Measurements from ENCODE around the gene HSPB9. TPM values are rescaled to one million over a fixed set of nuclear protein-coding genes. Genes with fewer than 3 reads are reported as not detected.

Gene HSPB9
- total RNA-seq, 1 experiment from 2014 or later: not detected

GRCh38 chr17:42101513-42102292 lies 20.9 kb upstream of the HSPB9 start:
- ChIA-PET POLR2A (interaction anchor here (0.9 to 1.2 kb wide), 2 partner anchors 10 to 85 kb away, joined by 3 to 6 read pairs; partner anchors contain the start of gene DNAJC7), CTCF (interaction anchor here (0.6 to 1.8 kb wide), 6 partner anchors 8 to 92 kb away, joined by 3 to 9 read pairs (median 4); no protein-coding TSS in a partner anchor)
- H3K4me3 Mint-ChIP-seq (ENCODE audit: unreplicated experiment): no peak overlapping the region
- no TSS peak for BruUV-seq (replicated peaks)
- TF ChIP-seq CTCF (IDR thresholded peaks at IDR 0.05; ENCODE audit: unreplicated experiment): peak; percentile 90
- DNase-seq (ENCODE audit: unreplicated experiment): peak; percentile 69
- no peaks in the 10 kb centered on the region for H3K36me3 Mint-ChIP-seq (ENCODE audit: insufficient read depth, unreplicated experiment)
- H3K27me3 Mint-ChIP-seq (ENCODE audit: insufficient read depth, unreplicated experiment): no peaks in the 10 kb centered on the region
- no peaks in the 10 kb centered on the region for H3K9me3 Mint-ChIP-seq (ENCODE audit: unreplicated experiment)
- no peak overlapping the region for H3K27ac Mint-ChIP-seq (ENCODE audit: low read depth, unreplicated experiment)
- H3K4me1 Mint-ChIP-seq (ENCODE audit: insufficient read depth, unreplicated experiment): no peaks in the 10 kb centered on the region
- intact Hi-C loops (cut with micrococcal nuclease): loop anchor here (1.0 kb wide), 3 partner anchors 34 to 138 kb away; no protein-coding TSS in a partner anchor

GRCh38 chr17:42103221-42103954 lies 19.2 kb upstream of the HSPB9 start:
- H3K9me3 Mint-ChIP-seq (ENCODE audit: unreplicated experiment): no peaks in the 10 kb centered on the region
- no peaks in the 10 kb centered on the region for H3K4me1 Mint-ChIP-seq (ENCODE audit: insufficient read depth, unreplicated experiment)
- CTCF ChIA-PET: interaction anchor here (0.6 to 1.4 kb wide), 4 partner anchors 36 to 141 kb away, joined by 3 to 6 read pairs (median 4); no protein-coding TSS in a partner anchor
- no peak for TF ChIP-seq CTCF (IDR thresholded peaks at IDR 0.05; ENCODE audit: unreplicated experiment)
- no peak overlapping the region for H3K4me3 Mint-ChIP-seq (ENCODE audit: unreplicated experiment)
- POLR2A ChIA-PET: interaction anchor here (0.6 to 1.3 kb wide), 3 partner anchors 9 to 226 kb away, joined by 3 to 6 read pairs (median 5); partner anchors contain the start of gene DHX58
- no peaks in the 10 kb centered on the region for H3K27me3 Mint-ChIP-seq (ENCODE audit: insufficient read depth, unreplicated experiment)
- DNase-seq (ENCODE audit: unreplicated experiment): no peak
- H3K27ac Mint-ChIP-seq (ENCODE audit: low read depth, unreplicated experiment): no peak overlapping the region
- no peaks in the 10 kb centered on the region for H3K36me3 Mint-ChIP-seq (ENCODE audit: insufficient read depth, unreplicated experiment)
- no TSS peak for BruUV-seq (replicated peaks)
- intact Hi-C loops (cut with micrococcal nuclease): no loop called here

GRCh38 chr17:42104264-42104663 lies 18.3 kb upstream of the HSPB9 start:
- TF ChIP-seq CTCF (IDR thresholded peaks at IDR 0.05; ENCODE audit: unreplicated experiment): no peak
- Mint-ChIP-seq H3K4me3 (ENCODE audit: unreplicated experiment) (no peak overlapping the region), H3K27me3 (ENCODE audit: insufficient read depth, unreplicated experiment) (no peaks in the 10 kb centered on the region), H3K27ac (ENCODE audit: low read depth, unreplicated experiment) (no peak overlapping the region), H3K4me1 (ENCODE audit: insufficient read depth, unreplicated experiment) (no peaks in the 10 kb centered on the region), H3K9me3 (ENCODE audit: unreplicated experiment) (no peaks in the 10 kb centered on the region), H3K36me3 (ENCODE audit: insufficient read depth, unreplicated experiment) (no peaks in the 10 kb centered on the region)
- CTCF ChIA-PET: interaction anchor here (0.5 to 1.2 kb wide), 2 partner anchors 142 to 230 kb away, joined by 3 to 6 read pairs; no protein-coding TSS in a partner anchor
- BruUV-seq (replicated peaks): no TSS peak
- intact Hi-C loops (cut with micrococcal nuclease): no loop called here
- POLR2A ChIA-PET: interaction anchor here (1.3 kb wide), 1 partner anchor 8 kb away, joined by 5 read pairs; the partner anchor contains the start of gene DHX58
- DNase-seq (ENCODE audit: unreplicated experiment): no peak

- no peak for DNase-seq (ENCODE audit: unreplicated experiment)
- no peaks in the 10 kb centered on the region for H3K4me1 Mint-ChIP-seq (ENCODE audit: insufficient read depth, unreplicated experiment)
- H3K9me3 Mint-ChIP-seq (ENCODE audit: unreplicated experiment): no peaks in the 10 kb centered on the region
- ChIA-PET CTCF (interaction anchor here (0.5 to 1.1 kb wide), 3 partner anchors 8 to 421 kb away, joined by 3 read pairs; no protein-coding TSS in a partner anchor), POLR2A (no interaction called here)
- H3K27ac Mint-ChIP-seq (ENCODE audit: low read depth, unreplicated experiment): no peak overlapping the region
- H3K4me3 Mint-ChIP-seq (ENCODE audit: unreplicated experiment): no peak overlapping the region
- no peaks in the 10 kb centered on the region for H3K36me3 Mint-ChIP-seq (ENCODE audit: insufficient read depth, unreplicated experiment)
- H3K27me3 Mint-ChIP-seq (ENCODE audit: insufficient read depth, unreplicated experiment): no peaks in the 10 kb centered on the region
- BruUV-seq (replicated peaks): no TSS peak
- no peak for TF ChIP-seq CTCF (IDR thresholded peaks at IDR 0.05; ENCODE audit: unreplicated experiment)
- intact Hi-C loops (cut with micrococcal nuclease): no loop called here
These were observed 16.6 kb upstream of the HSPB9 start for GRCh38 chr17:42106009-42106408.

Measured in MCF 10A (cell line).